Activated T-cell treated with anti-CD3 and anti-CD28 coated beads for 4 hours (primary cell): ENCODE data around the gene TTC28.

Source experiments
- DNase-seq: peaks from one replicate; pipeline ENCODE4 v3.0.0-alpha.2; 2020

TTC28 gene

DNA sequence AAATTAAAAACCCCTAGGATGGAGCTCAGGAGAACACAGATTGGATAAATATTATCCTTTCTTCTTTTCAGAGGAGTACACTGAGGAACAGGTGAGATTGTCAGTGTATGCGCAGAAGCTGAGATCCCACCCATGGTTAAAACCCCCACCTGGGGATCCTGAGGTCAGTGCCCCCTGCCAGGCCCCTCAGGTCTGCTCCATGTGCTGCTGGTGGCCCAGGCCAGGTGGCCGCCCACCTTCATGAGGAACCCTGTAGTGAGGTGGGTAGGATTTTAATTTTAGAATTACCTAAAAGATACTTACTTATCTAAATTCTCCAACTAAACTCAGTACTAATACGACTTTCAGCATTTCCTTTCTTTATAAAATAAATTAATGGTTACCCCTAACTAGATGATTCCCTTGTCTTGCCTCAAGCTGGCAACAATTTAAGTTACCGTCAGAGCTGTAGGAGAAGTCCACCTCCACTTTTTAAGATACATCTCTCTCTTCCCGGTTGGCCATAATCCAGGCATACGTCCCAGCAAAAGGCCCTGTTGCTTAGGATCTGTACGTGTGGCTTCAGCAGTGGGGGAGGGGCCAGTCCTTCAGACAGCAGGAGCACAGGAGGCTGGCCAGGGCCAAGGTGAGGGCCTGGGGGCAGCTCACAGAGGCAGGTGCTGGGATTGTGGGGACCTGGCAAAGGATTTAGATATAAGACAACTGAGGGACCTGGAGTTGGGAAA is 699.1 kb downstream of the TTC28 start:
- no peak for DNase-seq

DNA sequence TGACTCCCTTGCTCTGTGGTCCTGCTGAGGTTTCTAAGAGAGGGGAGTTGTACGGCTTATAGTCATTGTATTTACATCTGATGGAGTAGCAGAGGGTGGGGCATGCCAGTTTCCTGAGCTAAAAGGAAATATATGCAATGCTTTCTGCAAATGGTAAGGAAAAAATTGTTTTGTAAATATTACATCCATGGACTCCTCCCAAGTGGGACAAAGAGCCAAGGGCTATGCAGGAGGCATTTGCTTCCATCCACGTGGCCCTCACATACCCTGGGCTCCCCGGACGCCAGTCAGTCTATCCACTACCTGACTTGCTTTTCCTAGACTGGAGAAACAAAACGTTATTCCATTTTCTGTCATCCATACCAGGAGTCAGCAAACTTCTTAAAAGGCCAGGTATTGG is 700.8 kb downstream of the TTC28 start:
- no peak for DNase-seq

DNA sequence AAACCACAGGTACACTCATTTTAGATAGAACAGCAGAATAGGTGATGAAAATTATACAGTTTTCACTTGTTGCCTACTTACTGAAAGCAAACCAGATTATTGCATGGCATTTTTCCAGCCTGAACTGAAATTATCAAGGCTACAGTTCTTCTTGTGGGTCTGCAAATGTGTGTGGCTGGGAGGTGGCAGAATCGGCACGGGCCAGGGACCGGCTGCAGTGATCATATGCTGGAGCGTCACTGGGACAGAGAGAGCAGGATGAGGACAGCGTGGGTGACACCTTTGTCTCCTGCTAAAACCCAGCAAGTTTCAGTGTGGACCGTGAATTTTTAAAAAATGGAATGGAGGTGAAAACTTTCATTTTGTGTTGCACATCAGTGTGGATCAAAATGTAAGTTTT is 701.3 kb downstream of the TTC28 start:
- DNase-seq: no peak

DNA sequence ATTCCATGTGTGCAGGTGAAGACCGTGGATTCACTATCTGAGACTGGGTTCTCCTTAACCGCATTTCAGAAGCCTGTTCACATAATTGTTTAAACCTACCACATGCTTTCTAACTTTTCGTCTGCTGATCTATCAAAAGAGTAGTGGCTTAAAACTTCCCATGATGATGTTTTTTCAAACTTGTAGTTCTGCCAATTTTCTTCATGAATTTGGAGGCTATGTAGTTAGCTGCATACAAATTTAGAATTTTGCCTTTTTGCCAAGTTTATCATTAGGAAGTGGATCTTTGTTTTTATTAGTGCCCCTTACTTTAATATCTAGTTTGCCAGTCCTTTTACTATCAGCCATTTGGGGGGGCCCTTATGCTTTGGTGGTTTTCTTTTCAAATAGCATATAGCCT is 703.1 kb downstream of the TTC28 start:
- no peak for DNase-seq

DNA sequence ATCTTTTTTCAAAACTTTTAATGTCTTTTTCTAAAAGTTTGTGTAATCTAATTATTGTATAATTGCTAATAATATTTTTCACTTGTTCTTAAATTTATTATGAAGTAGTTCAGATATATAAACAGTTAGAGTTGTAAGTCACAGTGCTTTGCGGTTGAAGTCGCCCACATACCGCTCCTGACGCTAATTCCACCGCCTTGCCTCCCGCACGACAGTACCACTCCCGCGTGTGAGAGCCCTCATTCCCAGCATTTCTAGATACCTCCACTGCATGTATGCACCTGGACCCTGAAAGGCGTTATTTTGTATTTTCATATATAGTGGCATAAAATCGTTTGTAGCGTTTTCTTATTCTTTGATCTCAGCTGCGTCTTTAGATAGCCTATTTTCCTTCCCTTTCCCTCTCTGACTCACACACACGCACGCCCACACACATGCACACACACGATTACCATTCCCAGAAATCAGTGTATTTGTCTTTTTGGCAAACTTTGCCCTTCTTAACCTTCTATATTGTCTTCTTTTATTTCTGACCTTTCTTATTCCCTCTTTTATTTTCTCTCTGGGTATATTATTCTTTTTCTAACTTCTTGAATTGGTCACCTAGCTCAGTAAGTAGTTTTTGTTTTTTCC is 704.1 kb downstream of the TTC28 start:
- no peak for DNase-seq

DNA sequence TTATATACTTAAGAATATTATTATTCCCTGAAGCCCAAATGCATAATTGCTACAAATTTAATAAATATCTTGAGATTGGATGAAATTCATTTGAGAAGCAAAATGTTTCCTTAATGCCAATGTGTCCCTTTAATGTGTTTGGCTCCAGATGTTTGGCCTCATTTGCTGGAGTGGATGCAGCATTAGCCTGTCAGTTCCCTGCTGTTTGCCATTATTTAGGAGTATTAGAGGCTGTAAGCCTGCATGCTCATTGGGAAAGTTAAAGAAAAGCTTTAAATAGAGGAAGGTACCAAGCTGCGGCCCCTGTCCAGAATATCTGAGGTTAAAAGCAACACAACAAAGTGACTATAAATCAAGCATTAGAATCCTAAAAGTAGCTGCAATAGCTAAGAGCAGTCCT is 705.8 kb downstream of the TTC28 start:
- no peak for DNase-seq

- DNase-seq: no peak
Measured at GRCh38 chr22:27972732-27973698, 706.6 kb downstream of the TTC28 start.

DNA sequence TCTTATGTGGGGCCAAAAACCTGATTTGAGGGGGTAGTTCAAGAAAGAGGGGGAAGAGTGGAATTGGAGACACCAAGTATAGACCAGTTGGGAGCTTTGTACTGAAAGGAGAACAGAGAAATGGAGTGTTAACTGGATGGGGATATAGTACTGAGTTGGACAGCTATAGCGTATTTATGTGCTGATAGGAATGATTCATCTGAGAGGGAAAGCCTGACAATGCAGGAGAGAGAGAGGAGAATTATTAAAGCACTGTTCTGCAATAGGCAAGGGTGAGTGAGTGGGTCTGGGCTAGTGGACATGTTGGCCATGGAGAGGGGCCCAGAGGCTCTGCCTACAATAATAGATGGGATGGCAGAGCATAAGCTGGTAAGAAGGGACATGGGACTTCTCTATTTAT is 707.7 kb downstream of the TTC28 start:
- no peak for DNase-seq

DNA sequence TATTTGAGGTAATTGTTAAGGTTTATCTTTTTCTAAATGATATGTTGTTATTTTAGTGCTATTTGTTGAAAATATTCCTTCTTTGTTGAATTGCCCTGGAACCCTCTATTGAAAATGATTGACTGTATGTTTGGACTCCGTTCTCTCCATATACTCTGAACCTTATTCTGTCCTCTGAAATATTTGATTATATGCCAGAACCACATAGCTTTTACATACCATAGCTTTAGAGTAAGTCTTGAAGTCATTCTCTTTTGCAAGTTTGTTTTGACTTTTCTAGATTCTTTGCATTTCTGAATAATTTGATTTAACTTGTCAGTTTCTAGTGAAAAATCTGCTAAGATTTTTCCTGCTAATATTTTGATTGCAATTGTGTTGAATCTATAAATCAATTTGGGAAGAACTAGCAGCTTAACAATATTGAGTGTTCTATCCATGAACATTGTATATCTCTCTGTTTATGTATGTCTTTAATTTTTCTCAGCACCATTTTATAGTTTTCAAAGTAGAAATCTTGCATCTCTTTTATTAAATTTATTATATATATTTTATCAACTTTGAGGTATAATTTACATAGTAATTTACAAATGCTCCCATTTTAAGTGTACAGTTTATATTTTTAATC is 708.9 kb downstream of the TTC28 start:
- no peak for DNase-seq

DNA sequence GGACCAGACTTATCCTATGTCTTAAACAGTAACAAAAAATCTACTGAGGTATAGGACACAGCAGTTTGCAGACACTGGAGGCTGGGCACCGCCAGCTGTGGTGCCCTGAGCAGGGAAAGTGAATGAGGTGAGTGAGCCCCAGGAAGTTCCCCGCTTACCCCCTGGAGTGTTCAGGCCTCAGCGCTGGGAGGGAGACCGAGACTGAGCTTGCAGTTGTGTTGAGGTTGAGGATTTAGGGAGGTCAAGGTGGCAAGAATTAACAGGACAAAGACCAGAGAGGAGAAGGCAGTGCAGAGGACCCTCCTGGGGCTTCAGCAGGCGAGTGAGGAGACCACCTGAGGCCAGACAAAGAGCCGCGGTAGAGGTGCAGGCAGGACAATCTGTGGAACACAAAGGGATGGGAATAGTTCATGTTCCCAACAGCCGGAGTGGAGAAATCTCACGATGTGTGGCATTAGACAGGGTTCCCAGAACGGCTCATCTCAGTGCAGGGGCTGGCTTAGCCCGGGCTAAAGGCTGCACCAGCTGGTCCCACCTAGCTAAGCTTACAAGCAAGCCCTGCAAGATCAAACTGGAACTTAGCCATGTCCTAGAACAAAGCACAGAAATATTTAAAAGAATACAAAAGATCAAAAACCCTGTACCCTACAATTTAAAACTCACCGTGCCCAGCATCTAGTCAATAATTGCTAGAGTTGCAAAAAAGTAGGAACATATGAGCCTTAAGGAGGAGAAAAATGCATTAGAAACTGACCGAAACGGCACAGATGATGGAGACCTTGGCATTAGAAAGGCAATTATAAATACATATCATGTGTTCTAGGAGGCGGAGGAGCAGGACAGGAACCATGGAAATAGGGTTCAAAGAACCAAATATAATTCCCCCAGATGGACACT is 713.2 kb downstream of the TTC28 start:
- DNase-seq: no peak

DNA sequence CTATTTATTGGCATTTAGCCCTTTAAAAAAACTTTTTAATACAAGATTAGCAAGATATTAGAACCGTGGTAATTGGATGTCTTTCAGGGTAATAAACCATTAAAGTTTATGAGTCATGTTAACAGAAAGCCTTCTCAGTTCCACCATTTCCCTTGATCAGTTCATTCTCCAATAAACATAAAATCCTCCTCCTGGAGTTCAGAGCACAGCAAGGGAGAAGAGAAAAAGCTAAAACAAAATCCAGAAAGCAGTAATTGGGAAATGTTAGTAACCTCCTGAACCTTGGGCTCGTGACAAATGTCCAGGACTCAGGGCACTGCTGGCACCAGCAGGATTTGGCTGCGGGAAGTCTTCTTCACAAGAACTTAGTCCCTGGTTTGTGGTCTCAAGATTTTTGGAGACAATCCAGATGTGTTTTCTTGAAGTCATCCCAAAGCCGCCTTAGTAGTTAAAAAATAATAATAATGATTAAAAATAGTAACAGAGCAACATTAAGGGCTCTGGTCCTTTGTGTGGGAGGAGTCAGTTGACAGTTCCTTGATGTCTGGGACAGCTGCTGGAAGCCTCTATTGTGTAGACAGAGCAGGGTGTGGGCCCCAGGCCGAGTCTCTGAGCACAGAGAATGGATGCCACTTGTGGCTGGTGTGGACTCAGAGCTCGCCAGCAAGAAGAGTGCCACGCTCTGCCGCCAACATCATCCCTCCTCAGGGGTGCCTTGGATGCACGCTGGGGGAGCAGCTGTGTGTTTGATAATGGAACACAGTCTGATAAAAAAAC is 717.2 kb downstream of the TTC28 start:
- no peak for DNase-seq

DNA sequence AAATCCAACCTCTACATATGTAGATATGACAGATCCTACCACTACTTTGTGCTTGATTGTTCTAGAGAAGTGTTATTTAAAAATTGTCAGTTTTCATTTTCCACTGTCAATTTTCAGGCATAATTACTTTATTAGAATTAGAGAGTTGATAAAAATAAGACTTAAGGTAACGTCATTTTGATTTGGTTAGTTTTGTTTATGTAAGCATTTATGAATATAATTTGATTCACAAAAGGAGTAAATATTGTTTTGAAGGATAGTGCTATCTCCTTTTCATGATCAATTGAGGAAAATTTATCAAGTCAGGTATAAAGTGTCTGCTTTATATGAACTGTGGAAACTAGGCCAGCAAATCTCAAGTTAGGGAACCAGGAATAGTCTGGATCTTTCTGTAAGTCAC is 718.0 kb downstream of the TTC28 start:
- DNase-seq: no peak

- DNase-seq: no peak
Measured at GRCh38 chr22:27961182-27961581, 718.5 kb downstream of the TTC28 start.

- no peak for DNase-seq
Measured at GRCh38 chr22:27959335-27960090, 720.1 kb downstream of the TTC28 start.

DNA sequence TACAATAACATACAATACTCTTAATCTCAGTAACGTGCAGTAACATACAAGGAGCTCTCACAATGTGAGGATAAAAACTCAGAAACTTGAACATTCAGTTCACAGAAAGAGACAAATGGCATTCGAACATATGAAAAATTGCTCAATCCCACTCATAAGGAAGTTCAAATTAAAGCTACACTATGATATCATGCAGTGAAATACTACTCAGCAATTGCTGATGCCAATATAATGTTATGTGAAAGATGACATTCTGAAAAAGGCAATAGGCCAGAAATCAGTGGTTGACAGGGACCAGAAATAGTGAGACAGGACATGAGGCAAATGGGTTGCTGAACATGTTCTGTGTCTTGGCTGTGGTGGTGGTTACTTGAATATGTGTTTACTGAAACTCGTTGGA is 726.9 kb downstream of the TTC28 start:
- no peak for DNase-seq

- no peak for DNase-seq
Measured at GRCh38 chr22:27952091-27952490, 727.5 kb downstream of the TTC28 start.

DNA sequence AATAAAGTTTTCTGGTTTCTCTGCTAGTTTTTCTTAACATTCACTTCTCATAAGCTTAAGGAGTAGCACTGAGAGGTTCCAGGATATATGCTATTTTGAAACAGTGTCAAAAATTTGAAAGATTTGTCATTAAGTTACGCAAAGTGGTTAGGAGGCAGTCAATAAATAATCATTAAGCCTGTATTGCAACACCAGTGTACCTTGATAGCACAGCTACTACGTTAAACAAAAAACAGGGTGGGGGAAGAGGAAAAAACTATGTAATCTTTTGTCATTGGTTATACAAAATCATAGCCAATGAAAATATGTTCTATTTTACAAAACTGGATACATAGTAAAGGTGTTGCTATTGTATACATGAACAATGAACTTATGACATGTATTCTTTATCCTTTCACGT is 730.2 kb downstream of the TTC28 start:
- no peak for DNase-seq

DNA sequence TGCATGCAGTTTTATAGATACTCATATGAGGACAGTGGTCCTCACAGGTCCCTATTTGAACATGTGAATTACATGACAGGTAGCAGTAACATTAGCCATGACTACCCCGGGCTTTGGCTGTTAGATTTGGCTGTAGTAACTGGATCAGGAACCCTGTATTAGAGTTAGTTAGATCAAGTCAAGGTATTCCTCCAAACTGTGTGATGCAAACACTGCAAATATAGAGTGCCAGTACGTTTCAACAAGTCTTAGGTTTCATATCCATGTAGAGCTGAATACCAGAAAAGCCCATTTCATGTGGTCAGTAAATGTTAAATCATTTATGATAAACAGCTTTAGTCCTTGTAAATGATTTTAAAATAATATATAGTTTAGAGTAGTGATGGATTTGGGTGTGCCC is 731.1 kb downstream of the TTC28 start:
- DNase-seq: no peak

- DNase-seq: no peak
Measured at GRCh38 chr22:27947448-27947847, 732.2 kb downstream of the TTC28 start.

DNA sequence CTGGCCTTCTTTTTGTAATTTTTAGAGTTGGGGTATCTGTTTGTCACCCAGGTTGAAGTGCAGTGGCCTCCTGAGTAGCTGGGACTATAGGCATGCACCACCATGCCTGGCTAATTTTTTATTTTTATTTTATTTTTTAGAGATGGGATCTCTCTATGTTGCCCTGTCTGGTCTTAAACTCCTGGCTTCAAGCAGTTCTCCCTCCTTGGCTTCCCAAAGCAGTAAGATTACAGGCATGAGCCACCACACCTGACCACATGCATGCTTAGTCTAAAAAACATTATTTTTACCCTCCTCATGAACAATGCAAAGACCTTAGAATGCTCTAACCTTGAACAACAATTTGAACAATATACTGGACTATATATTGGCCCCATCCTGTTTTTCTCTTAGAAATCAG is 738.5 kb downstream of the TTC28 start:
- no peak for DNase-seq

DNA sequence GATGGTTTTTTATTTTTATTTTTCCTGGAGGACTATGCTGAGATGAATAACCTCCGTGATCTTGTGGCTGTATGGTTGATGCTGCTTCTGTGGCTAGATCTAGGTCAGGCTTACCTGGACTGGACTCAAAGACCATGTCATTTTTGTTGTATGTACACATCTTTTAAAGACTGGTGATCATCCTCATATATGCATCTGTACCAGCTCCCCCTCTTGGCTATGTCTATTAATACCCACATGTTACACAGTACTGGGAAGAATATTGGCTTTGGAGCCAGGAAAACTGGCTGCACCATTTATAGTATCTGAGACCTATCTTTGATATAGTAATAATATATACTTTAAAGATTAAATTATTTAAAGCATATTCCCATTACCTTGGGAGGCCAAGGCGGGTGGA is 742.2 kb downstream of the TTC28 start:
- DNase-seq: no peak
